GM18502 (cell line): ENCODE results near the gene CHN1.

Experiments used
- ATAC-seq: cut with Tn5 transposase; IDR thresholded peaks from one replicate; pipeline ENCODE4 v1.9.1; 2021; ENCODE audit warnings: mild to moderate bottlenecking; ENCODE audit not compliant: unreplicated experiment, poor library complexity

Gene CHN1

DNA sequence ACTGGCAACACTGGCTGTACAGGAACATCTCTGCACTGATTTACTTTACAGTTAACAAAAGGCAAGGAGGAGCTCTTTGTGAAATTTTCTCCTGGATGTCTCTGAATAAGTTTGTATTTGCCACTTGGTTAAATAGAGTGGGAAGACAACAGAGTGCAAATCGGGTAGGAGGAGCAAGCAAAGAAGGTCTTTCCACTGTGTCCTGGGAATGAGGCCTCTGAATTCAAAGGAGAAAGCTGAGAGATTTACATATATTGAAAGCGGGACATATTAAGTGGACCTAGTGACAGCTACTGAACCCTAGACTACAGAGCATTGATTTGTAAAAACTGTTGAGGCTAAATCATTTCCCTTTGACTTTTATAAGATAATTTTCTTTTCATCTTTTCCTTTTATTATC lies 123.5 kb downstream of the CHN1 start:
- no peak for ATAC-seq

DNA sequence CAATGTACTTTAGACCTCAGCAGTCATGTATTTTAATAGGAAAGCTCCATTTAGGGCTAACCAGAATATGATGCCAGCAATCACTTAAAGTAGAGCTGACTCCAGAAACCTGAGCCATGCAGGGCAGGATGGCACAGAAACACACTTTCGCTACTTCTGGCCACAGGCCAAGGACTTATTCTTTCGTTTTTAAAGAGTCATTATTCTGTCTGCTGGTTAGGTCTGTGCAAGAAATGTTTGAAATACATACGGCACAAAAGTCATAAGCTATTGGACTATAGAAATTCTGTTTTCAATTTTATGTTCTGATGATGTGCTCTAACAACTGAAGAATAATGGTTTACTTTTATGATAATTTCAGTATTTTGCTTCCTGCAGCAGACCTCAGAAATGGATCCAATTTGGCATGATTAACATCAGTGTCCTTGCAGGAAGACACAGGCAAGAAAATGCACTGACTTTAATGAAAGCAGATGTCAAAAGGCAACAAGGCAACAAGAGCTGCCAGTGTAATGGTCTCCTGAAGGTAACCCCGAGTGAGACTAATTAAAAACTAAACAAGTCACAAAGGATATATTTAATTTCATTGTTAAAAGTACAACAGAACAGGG lies 126.5 kb downstream of the CHN1 start:
- no peak for ATAC-seq

DNA sequence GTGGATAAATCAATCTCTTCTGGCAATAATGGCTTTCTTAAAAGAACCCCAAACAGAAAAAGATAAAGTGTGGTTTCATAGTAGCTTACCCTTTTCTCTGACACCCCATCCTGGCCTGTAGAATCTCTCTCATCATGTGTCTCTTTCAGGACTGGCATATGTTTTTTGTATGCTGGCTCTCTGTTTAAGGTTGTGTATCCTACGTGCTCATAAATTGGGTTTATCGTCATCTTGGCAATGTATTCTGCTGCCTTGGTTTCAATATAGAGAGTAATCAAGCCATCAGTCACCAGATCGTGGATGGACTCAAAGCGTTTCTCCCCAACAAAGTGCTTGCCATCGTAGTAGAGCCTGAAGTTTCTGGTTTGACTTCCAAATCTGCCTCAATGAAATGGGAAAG lies 127.4 kb downstream of the CHN1 start:
- no peak for ATAC-seq

DNA sequence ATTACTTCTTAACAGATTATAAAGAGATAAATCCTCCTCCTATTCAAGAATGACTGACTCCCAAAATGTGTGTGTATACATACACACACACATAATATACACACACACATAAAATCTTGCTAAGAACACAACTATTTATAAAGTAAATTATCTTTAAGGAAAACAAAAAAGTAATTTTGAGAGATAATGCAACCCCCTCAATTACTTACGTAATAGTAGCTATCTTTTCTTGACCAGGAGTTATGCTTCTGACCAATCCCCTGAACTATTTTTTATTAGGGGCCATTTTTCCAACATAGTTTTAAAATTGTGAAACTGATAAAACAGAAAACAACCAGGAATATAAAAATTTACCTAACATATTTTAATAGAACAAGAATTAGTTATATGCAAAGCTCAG lies 127.9 kb downstream of the CHN1 start:
- no peak for ATAC-seq

DNA sequence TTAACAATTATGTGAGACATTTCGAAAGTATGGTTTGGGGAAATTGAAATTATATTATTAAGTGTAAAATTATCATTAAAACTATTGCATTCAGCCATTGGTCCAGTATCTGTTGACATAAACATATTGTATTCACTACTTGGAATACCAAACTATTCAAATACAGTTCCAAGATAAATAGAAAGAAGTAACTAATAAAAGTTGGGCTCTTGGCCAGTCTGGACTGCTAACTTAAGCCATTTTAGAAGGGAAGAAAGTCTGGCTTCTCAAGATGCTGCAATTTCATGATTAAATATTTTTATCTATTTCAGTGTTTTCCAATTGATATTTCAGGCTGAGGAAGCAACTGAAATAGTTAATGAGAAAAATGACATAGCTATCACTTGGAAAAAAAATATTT lies 131.1 kb downstream of the CHN1 start:
- no peak for ATAC-seq

DNA sequence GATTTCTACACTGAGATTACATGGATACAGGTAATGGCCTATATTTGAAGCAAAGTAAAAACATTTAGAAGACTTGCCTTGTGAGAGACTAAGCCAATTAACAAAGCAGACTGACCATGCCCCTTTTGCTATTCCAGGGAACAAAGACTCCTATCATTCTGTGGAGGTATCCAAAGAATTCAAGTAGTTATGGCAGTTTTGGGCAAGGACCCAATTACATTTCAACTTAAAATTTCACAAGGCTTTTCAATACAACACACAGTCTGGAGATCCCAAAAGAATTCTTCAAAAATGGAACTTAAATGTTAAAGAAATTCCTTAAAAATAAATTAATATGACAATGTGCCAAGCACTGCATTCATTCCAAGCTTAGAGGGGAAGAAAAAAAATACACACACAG lies 131.7 kb downstream of the CHN1 start:
- ATAC-seq: no peak

DNA sequence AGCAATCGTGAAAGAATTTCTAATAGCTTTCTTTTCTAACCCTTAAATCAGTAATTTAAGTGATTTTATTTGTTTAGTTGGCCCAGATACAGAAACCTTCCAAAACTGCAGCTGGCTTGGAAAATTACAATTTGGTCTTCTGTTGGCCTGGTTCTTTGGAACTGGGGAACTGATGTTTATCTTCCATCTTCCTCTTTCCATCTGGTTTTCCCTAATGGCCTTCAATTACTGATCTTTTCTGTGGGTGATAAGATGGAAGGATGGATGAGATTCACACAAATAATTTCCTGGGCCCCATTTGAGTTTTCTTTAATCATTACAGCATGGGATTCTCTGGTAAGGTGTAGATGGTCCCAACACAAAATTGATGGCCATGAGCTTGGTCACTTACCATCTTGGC lies 134.4 kb downstream of the CHN1 start:
- no peak for ATAC-seq

DNA sequence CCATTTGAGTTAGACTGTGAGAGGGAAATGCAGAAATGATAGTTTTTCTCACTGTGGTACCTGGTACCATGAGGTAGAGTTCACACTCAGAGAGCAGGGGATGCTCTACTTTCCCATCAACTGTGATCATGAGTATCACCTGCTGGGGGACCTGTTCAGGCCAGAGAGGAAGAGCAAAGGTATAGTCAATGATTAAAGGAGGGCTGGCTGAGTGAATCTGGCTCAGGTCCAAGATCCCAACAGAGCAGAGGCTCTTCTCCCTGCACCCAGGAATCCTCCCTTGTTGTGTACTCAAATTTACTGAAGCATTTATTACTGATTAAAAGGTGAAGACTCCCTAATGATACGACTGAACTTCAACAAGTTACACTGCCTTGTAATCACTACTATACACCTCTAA lies 136.3 kb downstream of the CHN1 start:
- ATAC-seq: no peak

DNA sequence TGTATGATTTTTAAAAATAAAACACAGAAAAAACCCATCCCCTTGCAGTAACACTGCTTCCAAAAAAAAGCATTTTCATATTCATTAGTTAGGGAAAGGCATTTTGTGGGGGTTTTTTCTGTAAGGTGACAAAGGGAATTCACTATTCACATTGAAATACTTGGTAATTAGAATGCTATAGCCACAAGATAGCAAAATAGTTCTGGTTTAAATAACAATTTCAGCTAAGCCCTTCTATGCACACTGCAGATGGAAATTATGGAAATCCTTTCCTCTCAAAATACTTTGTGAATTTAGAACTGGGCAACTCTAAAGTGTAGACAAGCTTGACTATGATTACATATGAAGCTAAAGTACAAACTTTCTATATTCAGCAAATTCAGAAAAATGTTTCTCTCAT lies 138.8 kb downstream of the CHN1 start:
- no peak for ATAC-seq

DNA sequence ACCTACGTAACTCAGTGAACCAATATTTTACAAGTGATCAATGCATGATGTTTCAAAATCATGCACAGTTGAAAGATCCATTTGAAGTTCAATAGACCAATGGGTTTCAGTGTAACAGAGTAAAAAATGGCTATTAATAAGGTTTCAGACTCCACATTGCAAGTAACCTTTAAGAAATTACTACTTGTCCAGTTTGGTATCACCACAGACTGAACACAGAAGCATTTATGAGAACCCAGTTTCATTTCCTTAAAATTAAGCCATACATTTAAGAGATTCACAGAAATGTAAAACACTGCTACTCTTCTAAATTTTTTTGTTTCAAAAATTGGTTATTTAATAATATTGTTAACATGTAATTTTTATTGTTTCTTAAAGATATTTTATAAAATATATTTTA lies 142.0 kb downstream of the CHN1 start:
- ATAC-seq: no peak

DNA sequence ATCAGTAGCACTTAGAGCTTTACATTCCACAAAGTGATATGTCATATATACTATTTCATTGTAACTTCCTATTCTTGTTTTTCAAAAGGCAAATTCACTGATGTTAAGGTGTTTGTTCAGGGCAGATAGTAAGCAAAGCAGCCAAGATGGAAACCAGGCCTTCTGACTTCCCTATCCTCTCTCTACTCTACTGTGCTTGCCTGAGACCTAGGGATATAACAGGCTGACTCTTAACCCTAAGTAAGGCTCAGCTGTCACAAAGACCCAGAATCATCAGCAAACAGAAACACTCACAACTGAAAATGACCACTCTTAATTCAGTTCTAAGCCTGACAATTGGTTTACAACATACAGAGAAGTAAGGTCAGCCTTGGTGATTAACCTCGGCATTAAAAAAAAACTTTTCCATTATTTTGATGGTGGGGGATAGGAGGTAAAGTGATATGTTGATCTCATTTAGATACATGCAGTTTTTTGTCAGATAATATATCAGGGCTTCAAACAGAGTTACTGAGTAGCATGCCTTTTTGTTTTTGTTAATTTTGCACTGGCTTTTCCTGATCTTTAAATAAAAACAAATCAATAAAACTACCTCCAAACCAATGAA lies 145.5 kb downstream of the CHN1 start:
- ATAC-seq: no peak

DNA sequence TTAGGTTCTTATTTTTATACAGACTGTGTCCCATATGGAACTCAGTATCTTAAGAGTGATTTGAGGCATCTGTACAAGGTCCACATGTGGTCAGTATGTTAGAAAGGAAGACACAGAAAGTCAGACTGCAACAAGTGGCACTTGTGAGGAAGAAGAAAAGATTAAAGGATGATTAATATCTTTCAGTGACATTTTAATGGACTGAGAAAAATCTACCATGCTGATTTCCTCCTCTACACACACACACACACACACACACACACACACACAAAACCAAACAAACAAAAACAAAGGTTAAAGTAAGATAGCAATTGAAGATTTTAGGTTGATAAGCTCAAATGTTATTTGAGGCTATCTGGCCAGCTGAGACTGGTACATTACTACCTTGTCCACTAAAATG lies 146.4 kb downstream of the CHN1 start:
- ATAC-seq: no peak

DNA sequence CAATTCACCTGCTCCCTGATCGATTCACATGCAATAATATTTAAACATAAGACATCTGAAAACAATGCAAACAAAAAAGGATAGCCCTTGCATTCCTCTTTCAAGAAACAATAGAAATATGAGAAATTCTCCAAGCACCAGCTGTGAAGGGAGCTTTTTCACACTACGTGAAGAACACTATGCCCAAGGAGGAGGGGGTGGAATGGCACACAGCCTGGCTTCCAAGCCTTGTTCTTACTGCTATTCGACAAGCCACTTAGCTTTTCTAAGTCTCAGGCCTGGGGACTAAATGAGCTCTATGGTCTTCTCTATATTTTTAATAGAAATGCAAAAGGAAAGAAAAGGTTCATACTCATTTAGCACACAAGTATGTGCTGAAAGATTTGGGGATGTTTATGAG lies 148.7 kb downstream of the CHN1 start:
- ATAC-seq: no peak

DNA sequence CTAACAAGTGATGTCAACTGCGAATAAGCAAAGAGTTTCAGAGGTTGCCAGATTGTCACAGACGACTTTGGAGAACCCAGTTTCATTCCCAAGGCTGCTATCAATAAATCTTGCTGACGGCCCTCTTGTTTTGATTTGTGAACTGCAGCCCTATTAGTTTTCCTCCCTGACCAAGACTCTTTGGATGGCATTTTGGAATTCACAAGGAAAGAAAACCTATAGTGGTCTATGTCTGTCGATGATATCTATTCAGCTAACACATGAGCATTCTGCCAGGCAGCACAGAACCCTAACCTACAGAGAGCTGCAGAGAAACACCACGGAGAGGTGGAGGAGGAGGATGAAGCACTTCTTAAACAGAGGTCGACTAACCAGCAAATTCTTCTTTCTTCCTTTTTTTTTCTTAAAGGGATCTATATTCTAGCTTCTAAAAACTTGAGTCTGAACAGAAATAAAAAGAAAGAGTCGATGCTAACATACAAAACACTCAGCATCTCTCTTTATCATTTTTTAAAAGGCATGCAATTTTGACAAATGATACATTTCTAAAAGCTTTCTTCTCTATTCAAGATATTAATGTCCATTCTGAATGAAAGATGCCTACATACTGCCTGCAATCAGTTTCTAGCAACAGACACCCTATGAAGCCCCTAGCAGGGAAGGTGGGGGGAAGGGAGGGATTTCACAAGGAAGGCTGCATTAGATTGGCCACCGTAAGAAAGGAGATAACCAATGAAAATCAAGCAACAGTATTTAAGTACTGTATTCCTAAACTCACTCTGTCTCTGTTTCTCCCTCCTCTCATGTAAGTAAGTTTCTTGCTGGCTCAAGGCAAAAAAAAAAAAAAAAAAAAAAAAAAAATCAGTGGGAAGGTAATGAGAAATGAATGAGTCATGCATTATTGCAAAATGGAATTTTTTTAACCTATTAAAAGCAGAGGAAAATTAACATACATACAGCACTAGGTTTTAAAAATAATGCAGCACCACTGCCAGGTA lies 157.9 kb downstream of the CHN1 start:
- ATAC-seq: no peak

DNA sequence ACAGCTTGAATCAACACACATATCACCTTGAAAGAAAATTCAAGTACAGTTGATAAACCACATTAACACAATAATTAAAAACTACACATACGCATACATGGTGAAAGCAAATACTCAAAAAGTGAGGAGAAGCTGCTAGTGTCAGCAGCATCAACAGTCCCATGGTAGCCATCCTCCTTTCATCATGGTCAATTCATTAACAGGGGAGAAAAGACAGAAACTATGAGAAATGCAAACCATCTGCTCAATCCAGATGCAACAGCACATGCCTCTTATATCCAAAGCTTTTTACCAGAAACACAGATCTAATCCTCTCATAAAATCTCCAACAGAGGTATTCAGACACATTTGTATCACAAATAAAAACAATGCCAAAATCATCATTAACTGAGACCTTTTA lies 159.0 kb downstream of the CHN1 start:
- no peak for ATAC-seq

DNA sequence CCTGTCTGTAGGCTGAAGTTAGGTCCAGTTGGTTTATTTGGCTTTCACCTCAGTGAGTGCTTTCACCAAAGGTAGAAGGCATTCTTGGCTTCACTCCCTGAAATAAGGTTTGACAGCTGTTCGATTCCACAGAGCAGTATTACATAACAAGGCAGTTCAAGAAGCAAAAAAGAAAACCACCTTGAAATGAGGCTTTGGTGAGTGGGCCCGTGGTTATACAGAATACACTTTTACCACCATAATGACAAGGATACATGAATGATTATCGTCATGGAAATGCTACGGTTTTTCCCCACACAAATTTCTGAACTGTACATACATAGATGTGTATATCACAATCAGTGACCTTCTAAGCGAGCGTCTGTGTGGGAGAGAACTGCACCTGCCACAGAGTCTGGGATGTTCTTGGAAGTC lies 160.9 kb downstream of the CHN1 start:
- ATAC-seq: no peak

DNA sequence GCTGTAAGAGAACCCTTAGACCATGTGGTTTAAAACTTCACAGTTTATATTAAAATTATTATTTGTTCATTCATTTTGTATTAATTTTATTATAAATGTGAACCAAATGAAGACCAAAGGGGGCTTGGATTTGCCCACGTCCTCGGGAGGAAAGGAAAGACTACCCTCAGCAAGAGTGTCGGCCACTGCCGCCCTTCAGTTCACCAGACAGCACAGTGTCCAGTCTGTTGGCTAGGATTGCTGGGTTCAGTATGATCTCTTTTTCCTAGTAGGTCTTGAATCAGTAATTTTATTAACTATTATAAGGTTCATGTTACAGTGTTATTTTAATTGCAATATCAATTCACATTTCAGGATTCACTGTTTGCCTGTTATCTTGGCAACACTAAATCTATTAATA lies 162.7 kb downstream of the CHN1 start:
- no peak for ATAC-seq

DNA sequence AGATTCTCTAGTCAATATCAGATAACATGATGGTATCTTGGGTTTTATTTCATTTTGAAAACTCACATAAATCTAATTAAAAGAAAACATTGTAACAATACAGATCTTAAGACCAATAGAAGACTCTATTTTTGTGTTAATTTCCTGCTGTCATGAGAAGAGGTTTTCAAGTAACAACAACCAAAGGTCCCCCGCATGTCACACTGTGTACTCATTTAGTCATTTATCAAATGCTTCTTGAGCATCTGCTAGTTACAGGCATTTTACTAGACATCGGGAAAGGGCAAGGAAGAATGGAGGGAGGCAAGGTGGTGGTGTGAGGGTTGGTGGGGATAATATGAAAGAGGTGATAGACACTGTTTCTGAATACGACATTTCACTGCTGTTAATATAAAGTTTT lies 163.2 kb downstream of the CHN1 start:
- no peak for ATAC-seq

DNA sequence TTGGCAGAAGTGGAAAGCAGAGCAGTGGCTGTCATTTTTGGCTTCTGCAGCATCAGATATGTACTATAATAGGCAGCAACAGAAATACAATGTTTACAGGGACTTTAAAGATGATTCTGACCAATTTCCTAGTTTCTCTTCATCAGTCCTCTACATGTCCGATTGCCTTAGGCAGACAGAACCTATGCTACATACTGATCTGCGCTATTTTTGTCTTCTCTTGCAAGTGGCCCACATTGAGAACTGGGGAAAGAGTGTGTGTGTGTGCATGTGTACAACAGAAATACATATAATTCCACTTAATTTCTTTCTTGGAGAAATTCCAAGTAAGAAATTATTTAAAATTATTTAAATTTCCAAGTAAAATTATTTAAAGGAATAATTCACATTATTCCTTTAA lies 163.8 kb downstream of the CHN1 start:
- ATAC-seq: no peak

DNA sequence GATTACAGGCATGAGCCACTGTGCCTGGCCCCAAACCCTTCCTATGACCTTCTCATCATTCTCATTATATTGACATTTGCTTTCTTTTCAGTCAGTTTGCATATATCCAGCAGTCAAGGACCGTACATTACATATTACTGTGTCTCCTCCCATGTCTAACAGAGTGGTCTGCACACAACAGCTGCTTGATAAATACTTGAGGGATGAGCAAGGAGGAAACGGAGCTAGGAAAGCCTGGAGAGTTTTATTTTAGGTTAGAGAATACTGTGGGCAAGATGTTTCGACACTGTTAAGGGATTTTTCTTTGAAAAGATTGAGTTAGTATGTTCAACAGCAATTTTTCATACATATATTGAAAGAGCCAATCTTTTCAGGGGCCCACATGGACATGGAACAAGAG lies 164.7 kb downstream of the CHN1 start:
- no peak for ATAC-seq

DNA sequence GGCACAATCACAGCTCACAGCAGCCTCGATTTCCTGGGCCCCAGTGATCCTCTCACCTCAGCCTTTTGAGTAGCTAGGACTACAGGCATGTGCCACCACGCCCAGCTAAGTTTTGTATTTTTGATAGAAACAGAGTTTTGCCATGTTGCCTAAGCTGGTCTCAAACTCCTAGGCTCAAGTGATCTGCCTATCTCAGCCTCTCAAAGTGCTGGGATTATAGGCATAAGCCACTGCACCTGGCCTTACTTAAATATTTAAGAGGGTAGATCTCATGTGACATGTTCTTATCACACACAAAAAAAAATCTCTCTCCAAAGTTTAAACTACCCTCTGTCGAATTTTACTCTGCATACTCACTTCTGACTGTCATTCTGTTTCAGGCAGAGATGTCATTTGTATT lies 165.5 kb downstream of the CHN1 start:
- ATAC-seq: no peak
